Activated CD8-positive, alpha-beta memory T cell treated with anti-CD3 and anti-CD28 coated beads, Interleukin-2, amount 50 U/mL, for 1 hour (primary cell): ENCODE measurements around the gene NRG3.
"Not testable (repeated sequence)": the region's sequence is repeated elsewhere in the genome, so short reads cannot be mapped to it uniquely, and the experiment has no call there.

ENCODE experiments used
- DNase-seq: peaks from one replicate; pipeline ENCODE4 v3.0.0-alpha.2; 2020; ENCODE audit errors: extremely low read depth

NRG3 gene

DNA sequence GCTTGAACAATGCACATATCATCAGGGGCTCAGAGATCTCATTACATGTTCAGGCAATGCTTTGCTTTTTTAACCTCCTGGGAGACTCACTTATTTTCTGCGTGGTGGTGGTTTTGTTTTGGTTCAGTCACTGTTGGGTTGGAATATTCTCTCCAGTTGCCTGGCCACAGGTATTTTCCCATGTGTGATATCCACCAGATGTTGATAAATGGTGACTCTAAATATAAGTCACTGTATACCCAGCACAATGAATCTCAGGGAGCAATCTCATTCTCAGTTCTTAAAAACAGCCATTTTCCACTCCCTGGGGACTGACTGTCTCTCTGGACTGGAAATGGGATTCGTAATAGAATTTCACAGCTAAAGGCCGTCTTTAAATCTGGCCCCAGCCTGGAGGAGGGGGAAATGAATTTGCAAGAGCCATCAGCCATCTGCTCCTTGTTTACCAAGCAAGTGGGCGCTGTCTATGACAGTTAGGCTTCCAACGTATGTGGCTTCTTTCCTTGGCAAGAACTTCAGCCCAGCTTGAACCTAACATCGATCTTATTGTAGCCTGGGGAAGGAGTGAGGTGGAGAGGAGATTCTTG, 1106.2 kb downstream of the NRG3 start:
- no peak for DNase-seq

- no peak for DNase-seq
These were observed 1107.2 kb downstream of the NRG3 start for GRCh38 chr10:82982110-82982608.

- no peak for DNase-seq
These were observed 1111.2 kb downstream of the NRG3 start for GRCh38 chr10:82986216-82986615.

DNA sequence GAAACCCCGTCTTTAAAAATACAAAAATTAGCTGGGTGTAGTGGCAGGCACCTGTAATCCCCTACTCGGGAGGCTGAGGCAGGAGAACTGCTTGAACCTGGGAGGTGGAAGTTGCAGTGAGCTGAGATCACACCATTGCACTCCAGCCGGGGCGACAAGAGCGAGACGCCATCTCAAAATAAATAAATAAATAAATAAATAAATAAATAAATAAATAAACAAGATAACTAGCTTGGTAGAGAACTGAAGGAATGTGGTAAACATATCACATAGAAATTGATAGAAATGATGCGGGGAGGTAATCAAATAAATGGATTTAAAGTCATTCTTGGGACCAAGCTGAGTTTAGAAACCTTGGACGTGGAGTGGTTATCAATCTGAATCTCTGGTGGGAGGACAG, 1131.5 kb downstream of the NRG3 start:
- DNase-seq: not testable (repeated sequence)

DNA sequence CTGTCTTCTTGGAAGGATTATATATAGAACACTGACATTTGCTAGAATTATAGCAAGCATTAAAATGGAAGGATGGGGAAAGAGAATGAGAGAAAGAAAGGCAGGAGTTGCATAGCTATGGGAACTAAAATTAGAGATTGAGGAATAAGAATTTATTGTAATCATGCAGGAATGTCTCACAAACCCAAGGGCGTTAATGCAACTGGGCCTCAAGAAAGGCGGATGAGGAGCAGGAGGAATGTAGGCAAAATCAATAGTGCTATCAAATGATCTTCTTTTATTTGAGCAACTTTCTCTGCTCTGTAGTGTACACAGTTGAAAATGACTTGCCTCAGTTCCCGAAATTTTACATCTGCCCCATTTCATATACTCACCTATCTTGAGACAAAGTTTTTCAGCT, 1132.5 kb downstream of the NRG3 start:
- no peak for DNase-seq

DNA sequence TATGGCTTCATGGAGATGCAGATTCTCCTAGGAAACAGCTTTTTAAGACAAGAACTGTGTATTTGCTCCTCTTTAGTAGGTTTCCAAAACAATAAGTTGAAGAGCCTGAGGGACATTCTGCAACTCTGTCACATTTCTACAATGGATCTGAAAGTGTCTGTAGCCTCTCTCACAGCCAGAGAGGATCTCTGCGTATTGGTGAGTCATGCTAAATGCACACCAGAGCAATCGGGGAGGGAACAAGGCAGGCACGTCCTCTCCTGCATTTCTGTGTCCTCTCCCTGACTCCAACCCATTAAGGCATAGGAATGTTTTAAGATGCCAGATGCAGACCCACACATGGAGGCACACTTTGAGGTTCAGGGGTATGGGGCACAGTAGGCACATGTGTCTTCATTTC, 1137.9 kb downstream of the NRG3 start:
- DNase-seq: no peak

- DNase-seq: no peak
These were observed 1142.3 kb downstream of the NRG3 start for GRCh38 chr10:83017076-83017867.

- no peak for DNase-seq
These were observed 1148.7 kb downstream of the NRG3 start for GRCh38 chr10:83023662-83024061.
